ENCODE results near the gene LGALS12.
"Not testable (repeated sequence)": the region's sequence is repeated elsewhere in the genome, so short reads cannot be mapped to it uniquely, and the experiment has no call there.

The LGALS12 gene

DNA sequence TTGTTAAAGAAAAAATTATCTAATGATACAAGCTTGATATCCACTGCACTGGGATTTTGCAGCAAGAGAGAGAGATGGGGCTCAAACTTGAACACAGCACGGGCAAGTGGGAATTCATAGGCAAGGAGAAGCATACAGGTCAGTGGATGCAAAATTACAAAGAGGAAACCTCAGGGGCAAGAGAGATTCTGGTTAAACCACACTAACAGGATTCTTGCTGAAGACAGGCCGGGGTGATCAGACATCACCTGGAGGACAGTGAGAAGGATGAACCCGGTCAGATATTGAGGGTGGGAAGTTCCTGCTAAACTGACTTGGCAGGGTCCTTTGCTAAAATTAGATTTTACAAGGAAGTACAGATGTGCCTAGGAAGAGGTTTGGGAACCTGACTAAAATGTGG is 28.2 kb downstream of the LGALS12 start:
- DNase-seq (ENCODE audit: low spot score), result no peak

GRCh38 chr11:63534895-63535461 is 29.1 kb downstream of the LGALS12 start:
- no peak for DNase-seq (ENCODE audit: low spot score)

- no peak for DNase-seq (ENCODE audit: low spot score)
Observed at GRCh38 chr11:63535734-63536133, 29.9 kb downstream of the LGALS12 start.

- no peak for DNase-seq (ENCODE audit: low spot score)
Observed at GRCh38 chr11:63536669-63537292, 30.9 kb downstream of the LGALS12 start, which contains the start of gene PLAAT4. PLAAT4 (plus strand) TSS chr11:63536808; CDS start chr11:63536869, 61 bp downstream.

DNA sequence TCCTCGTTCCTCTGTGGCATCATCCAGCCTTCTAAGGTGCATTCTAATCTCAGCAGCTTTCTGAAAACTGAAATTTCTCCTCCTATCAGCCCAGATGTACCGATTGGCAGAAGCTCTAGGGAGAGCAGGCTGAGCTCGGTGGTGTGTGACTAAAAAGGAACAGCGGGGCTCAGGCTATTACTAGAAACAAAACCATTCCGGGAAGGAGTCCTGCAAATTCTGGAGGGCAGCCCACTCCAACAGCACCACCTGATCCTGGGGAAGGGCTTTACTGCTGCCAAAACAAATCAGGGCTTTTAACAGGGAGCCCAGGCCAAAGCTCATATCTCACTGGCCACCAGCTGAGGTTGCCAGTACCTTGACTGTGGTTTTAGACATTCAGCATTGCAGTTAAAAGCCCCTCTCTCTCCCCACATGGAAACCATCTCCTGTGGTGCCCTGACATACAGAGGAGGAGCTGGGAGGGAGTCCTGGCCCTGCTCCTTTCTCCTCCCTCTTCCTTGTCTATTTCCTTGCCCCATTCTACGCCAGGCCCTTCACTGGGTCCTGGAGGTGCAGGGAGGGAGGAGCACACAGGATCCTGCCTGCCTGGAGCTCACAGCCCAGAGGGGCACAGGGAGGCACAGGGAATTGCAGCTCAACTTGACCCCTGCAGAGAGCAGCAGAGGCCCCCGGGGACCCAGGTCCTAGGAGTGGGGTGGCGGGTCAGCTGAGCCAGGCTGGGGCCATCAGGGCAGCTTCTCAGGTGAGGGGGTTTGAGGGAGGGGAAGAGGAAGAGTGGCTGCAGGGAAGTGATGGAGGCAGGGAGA is 31.6 kb downstream of the LGALS12 start:
- no peak for DNase-seq (ENCODE audit: low spot score)

GRCh38 chr11:63542506-63542905 is 36.6 kb downstream of the LGALS12 start:
- DNase-seq (ENCODE audit: low spot score), result not testable (repeated sequence)

- no peak for DNase-seq (ENCODE audit: low spot score)
Observed at GRCh38 chr11:63543711-63544110, 37.8 kb downstream of the LGALS12 start.

GRCh38 chr11:63547061-63547460 is 41.2 kb downstream of the LGALS12 start:
- no peak for DNase-seq (ENCODE audit: low spot score)

- DNase-seq (ENCODE audit: low spot score), result no peak
Observed at GRCh38 chr11:63548178-63548577, 42.3 kb downstream of the LGALS12 start.

GRCh38 chr11:63549411-63549810 is 43.5 kb downstream of the LGALS12 start:
- no peak for DNase-seq (ENCODE audit: low spot score)

- not testable (repeated sequence) for DNase-seq (ENCODE audit: low spot score)
Observed at GRCh38 chr11:63550156-63550700, 44.3 kb downstream of the LGALS12 start.

GRCh38 chr11:63551091-63551888 is 45.4 kb downstream of the LGALS12 start:
- no peak for DNase-seq (ENCODE audit: low spot score)

- DNase-seq (ENCODE audit: low spot score), result no peak
Observed at GRCh38 chr11:63551889-63552266, 46.0 kb downstream of the LGALS12 start.

DNA sequence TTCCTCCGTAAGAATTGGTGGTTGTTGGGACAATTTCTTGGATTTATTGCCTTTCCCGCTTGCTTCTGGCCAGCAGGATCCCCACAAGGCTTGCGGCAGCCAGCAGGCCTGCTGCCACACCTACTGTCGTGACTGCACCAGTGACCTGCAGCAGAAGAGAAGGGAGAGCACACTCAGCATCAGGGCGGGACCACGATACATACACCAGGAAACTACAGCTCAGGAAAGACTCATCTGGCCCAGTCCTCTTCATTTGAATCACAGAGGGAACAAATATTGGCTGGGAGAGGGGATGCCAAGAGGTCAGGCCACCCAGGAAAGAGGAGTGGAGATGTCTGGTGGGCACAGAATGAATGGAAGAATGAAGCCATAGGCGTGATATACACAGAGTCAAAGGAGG is 47.0 kb downstream of the LGALS12 start:
- no peak for DNase-seq (ENCODE audit: low spot score)

DNA sequence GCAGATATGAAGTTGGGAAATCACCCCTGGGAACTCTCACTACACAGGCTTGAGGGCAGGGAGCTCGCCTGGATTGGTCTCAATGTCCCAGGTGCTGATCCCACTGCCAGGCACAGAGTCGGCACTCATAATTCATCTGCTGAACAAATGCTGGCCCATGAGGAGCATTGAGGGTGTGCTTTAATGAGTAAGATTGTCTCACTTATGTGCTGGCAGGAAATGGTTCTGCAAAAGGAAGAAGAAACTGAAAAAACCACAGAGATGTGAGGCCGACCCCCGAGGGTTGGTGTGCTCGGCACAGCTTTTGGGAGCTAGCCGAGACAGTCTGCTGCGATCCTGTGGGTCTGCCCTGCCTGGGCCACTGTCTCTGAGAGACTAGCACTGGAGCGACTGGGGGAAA is 47.9 kb downstream of the LGALS12 start:
- no peak for DNase-seq (ENCODE audit: low spot score)

DNA sequence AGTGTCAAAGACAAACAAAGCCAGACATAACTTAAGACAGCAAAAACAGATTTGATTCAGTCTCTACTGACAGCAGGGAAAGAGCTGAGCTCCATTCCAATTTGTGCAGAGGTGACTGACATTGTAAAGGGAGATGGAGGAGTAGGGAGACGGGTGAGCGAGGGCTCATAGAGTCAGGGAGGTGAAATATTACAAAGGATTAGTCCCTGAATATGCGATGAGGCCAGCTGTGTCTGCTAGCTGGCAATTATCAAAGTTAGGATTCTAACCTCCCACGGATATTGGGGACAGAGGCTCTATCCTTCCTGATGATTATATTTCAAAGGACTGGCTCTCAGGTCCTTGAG is 49.0 kb downstream of the LGALS12 start:
- DNase-seq (ENCODE audit: low spot score), result no peak

GRCh38 chr11:63556404-63557013 is 50.6 kb downstream of the LGALS12 start:
- DNase-seq (ENCODE audit: low spot score), result no peak

DNA sequence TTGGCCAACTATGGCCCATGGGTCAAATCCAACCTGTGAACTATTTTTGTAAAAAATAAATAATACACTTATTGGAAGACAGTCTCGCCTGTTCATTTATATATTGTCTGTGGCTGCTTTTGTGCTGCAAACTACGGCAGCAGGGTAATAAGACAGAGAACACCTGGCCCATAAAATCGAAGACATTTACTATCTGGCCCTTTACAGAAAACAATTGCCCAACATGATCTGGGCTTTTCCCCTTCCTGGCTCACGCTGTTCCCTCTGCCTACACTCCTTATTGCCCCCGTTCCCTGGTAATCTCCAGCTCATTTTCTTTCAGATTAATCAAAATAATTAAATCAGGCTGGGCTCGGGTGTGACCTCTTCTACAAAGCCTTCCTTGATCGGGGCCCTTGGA is 51.7 kb downstream of the LGALS12 start:
- no peak for DNase-seq (ENCODE audit: low spot score)

GRCh38 chr11:63558459-63559157 is 52.7 kb downstream of the LGALS12 start:
- DNase-seq (ENCODE audit: low spot score), result no peak

GRCh38 chr11:63560506-63561180 is 54.8 kb downstream of the LGALS12 start:
- no peak for DNase-seq (ENCODE audit: low spot score)

All from iPS-NIHi11 (cell line).